Endothelial cell of umbilical vein (primary cell): ENCODE results near the gene MANBA. TPM values are rescaled to one million over a fixed set of nuclear protein-coding genes. Genes with fewer than 3 reads are reported as not detected.

Experiments used
- BruUV-seq: library from RNA; stranded (reverse); fragments of 400-500 nt; replicated peaks from 2 replicates; lab custom pipeline; 2021; lab: Mats Ljungman, UMichigan
- CTCF ChIA-PET: fragments of 300-600, 350-600 bp; sonication (Branson Sonifier 250); formaldehyde crosslinking; loops from one replicate; lab custom pipeline; 2021; ENCODE audit warnings: antibody characterized with exemption, inconsistent platforms; lab: Charles Lee
- POLR2A ChIA-PET: fragments of 300-600, 350-600 bp; sonication (Branson Sonifier 250); formaldehyde crosslinking; loops from one replicate; lab custom pipeline; 2021; ENCODE audit warnings: antibody characterized with exemption, inconsistent platforms; lab: Charles Lee
- DNase-seq: peaks from one replicate; pipeline ENCODE4 v3.0.0-alpha.2; 2011; ENCODE audit warnings: low read depth, low spot score
- FAIRE-seq: peaks from 2 replicates; lab custom pipeline; 2011; peaks lifted over from hg19 to GRCh38; lab: Jason Lieb, UNC
- H2AFZ ChIP-seq: 2 replicates; pipeline ENCODE4 v1.6.0; 2012; ENCODE audit warnings: low read depth, low read length, control low read depth, inconsistent platforms
- H3K27ac ChIP-seq: 2 replicates; pipeline ENCODE4 v1.5.1; 2011; ENCODE audit warnings: low read depth, mild to moderate bottlenecking, control low read depth, low read length, moderate library complexity; ENCODE audit not compliant: insufficient read depth
- H3K27me3 ChIP-seq, 2 experiments: 2 replicates each; pipeline versions ENCODE4 v1.6.0 to v1.6.1; 2011; ENCODE audit warnings: low read length in 2 of 2, mixed read lengths in 1 of 2; ENCODE audit not compliant: control insufficient read depth in 2 of 2, insufficient read depth in 2 of 2
- H3K36me3 ChIP-seq, 2 experiments: 2 replicates in 1 of 2; 3 replicates in 1 of 2; pipeline ENCODE4 v1.5.1; 2011; ENCODE audit warnings: low read length in 2 of 2, mild to moderate bottlenecking in 1 of 2, moderate library complexity in 1 of 2; ENCODE audit not compliant: control insufficient read depth in 2 of 2, insufficient read depth in 2 of 2; ENCODE audit errors: extremely low read depth in 1 of 2
- H3K4me1 ChIP-seq: 3 replicates; pipeline ENCODE4 v1.5.1; 2011; ENCODE audit warnings: mild to moderate bottlenecking, low read length; ENCODE audit not compliant: control insufficient read depth, insufficient read depth; ENCODE audit errors: extremely low read depth
- H3K4me2 ChIP-seq: 2 replicates; pipeline ENCODE4 v1.6.1; 2011; ENCODE audit warnings: low read length, control low read depth, mixed read lengths; ENCODE audit not compliant: insufficient read depth
- H3K4me3 ChIP-seq, 3 experiments: fragments of 200-600 bp in 1 of 3; sonication (generic), shearing (Covaris generic) in 1 of 3; replicated peaks in 1 of 3; 2 replicates each; pipeline ENCODE4 v1.5.1; 2011 to 2016; ENCODE audit warnings: control low read depth in 3 of 3, low read length in 3 of 3, mild to moderate bottlenecking in 2 of 3, inconsistent platforms in 1 of 3, low read depth in 1 of 3, moderate library complexity in 1 of 3; ENCODE audit not compliant: insufficient read depth in 1 of 3
- H3K79me2 ChIP-seq: 2 replicates; pipeline ENCODE4 v1.6.0; 2012; ENCODE audit warnings: low read length, inconsistent platforms; ENCODE audit not compliant: control insufficient read depth, insufficient read depth
- H3K9ac ChIP-seq: replicated peaks from 2 replicates; pipeline ENCODE3; 2011; ENCODE audit warnings: low read length, control low read depth; ENCODE audit not compliant: insufficient read depth; ENCODE audit errors: extremely low read depth
- H3K9me1 ChIP-seq: replicated peaks from 3 replicates; pipeline ENCODE4 v1.6.0; 2011; ENCODE audit warnings: mild to moderate bottlenecking, low read length; ENCODE audit not compliant: control insufficient read depth, insufficient read depth; ENCODE audit errors: extremely low read depth
- H3K9me3 ChIP-seq: replicated peaks from 2 replicates; pipeline ENCODE4 v1.5.1; 2012; ENCODE audit warnings: low read length, inconsistent platforms; ENCODE audit not compliant: control insufficient read depth, insufficient read depth
- H4K20me1 ChIP-seq: replicated peaks from 2 replicates; pipeline ENCODE3; 2011; ENCODE audit warnings: mild to moderate bottlenecking, low read length; ENCODE audit not compliant: control insufficient read depth, insufficient read depth; ENCODE audit errors: extremely low read depth
- CTCF ChIP-seq, 2 donors: IDR thresholded peaks; 1 replicate in 1 of 2; 2 replicates in 1 of 2; pipeline ENCODE4 v1.5.1; 2011; ENCODE audit warnings: low read length in 2 of 2, mild to moderate bottlenecking in 2 of 2, moderate library complexity in 2 of 2, control low read depth in 1 of 2, inconsistent platforms in 1 of 2, low read depth in 1 of 2; ENCODE audit not compliant: insufficient read depth in 1 of 2; ENCODE audit errors: extremely low read depth in 1 of 2
- EZH2 ChIP-seq: IDR thresholded peaks from 2 replicates; pipeline ENCODE4 v1.6.1; 2012; ENCODE audit warnings: borderline replicate concordance, low read depth, mild to moderate bottlenecking, moderate library complexity, low read length, inconsistent platforms; ENCODE audit not compliant: severe bottlenecking
- FOS ChIP-seq: IDR thresholded peaks from 2 replicates; pipeline ENCODE4 v1.6.1; 2011; ENCODE audit warnings: mild to moderate bottlenecking, low read length, moderate library complexity, borderline replicate concordance; ENCODE audit not compliant: insufficient read depth
- GATA2 ChIP-seq: IDR thresholded peaks from 2 replicates; pipeline ENCODE4 v1.7.0; 2011; ENCODE audit warnings: low read depth, mild to moderate bottlenecking, moderate library complexity, mixed read lengths, low read length; ENCODE audit not compliant: insufficient read length, insufficient read depth
- JUN ChIP-seq: IDR thresholded peaks from 2 replicates; pipeline ENCODE4 v1.6.1; 2011; ENCODE audit warnings: borderline replicate concordance, low read depth; ENCODE audit not compliant: insufficient read length, insufficient read depth
- MAX ChIP-seq: IDR thresholded peaks from 2 replicates; pipeline ENCODE4 v1.6.1; 2011; ENCODE audit not compliant: insufficient read depth, insufficient read length
- MYC ChIP-seq: IDR thresholded peaks from one replicate; pipeline ENCODE4 v1.6.1; 2011; ENCODE audit warnings: mild to moderate bottlenecking, low read depth, low read length
- POLR2A ChIP-seq: IDR thresholded peaks from 2 replicates; pipeline ENCODE4 v1.6.1; 2012; ENCODE audit warnings: low read depth, mild to moderate bottlenecking, control low read depth, low read length
- POLR2AphosphoS5 ChIP-seq: IDR thresholded peaks from 2 replicates; pipeline ENCODE4 v1.6.1; 2012; ENCODE audit warnings: low read depth, mild to moderate bottlenecking, control low read depth, low read length, moderate library complexity; ENCODE audit not compliant: insufficient read depth
- dilution Hi-C: fragments of 300-500 bp; cut with MboI; formaldehyde crosslinking; loops from one replicate; pipeline ENCODE4 v1.15.0; 2019; ENCODE audit warnings: low sequenced_read_pairs; ENCODE audit not compliant: extremely low pct_ligation_motif_present
- intact Hi-C: fragments of 100-400 bp; cut with micrococcal nuclease; formaldehyde crosslinking; loops from one replicate; pipeline ENCODE4 v1.10.0; 2022
- polyA plus RNA-seq, 4 experiments: library from polyadenylated mRNA; depleted of rRNA in 3 of 4; stranded (reverse) in 3 of 4; unstranded in 1 of 4; fragments of >200 nt; gene quantifications; 2 replicates each; pipeline versions ENCODE4 v1.2.1 to v1.2.3, GENCODE V29; 2011 to 2012; ENCODE audit warnings: missing spikeins in 1 of 4
- total RNA-seq: library from RNA; stranded (reverse); gene quantifications from 2 replicates; pipeline ENCODE4 v1.2.3, GENCODE V29; 2021

MANBA gene
- total and polyA plus RNA-seq, 2 donors (not counting 3 experiments of a cell fraction or from before 2014, with no cell fraction given), result 5.6 to 7.7 TPM

GRCh38 chr4:102761906-102762305 is 1.1 kb upstream of the MANBA start:
- ChIA-PET POLR2A (no interaction called here), CTCF (interaction anchor here (0.7 to 2.5 kb wide), 3 partner anchors 66 to 270 kb away, joined by 3 to 15 read pairs (median 4); no protein-coding TSS in a partner anchor)
- Histone ChIP-seq H3K9me1 (no peaks in the 10 kb centered on the region), H3K9ac (no peak overlapping the region), H2AFZ (peak overlapping the region; percentile 95), H4K20me1 (no peaks in the 10 kb centered on the region), H3K4me2 (peak overlapping the region; percentile 87), H3K27me3 (peaks cover 0 to 2% of the 10 kb centered on the region in 2 experiments), H3K79me2 (no peaks in the 10 kb centered on the region), H3K36me3 (no peaks in the 10 kb centered on the region), H3K27ac (no peak overlapping the region), H3K4me3 (no peak overlapping the region), H3K9me3 (no peaks in the 10 kb centered on the region), H3K4me1 (peaks cover 17% of the 10 kb centered on the region)
- intact Hi-C loops (loop anchor here (2.0 to 10.0 kb wide), 4 partner anchors 67 to 327 kb away; partner anchors contain the start of gene CISD2), dilution Hi-C loops (no loop called here)
- DNase-seq (no peak), FAIRE-seq (no peak)
- TF ChIP-seq POLR2AphosphoS5 (no peak), MAX (no peak), JUN (no peak), POLR2A (no peak), MYC (no peak), FOS (no peak), GATA2 (no peak), CTCF (IDR thresholded peaks at IDR 0.05; ENCODE audit: extremely low read depth in 1 of 2, insufficient read depth in 1 of 2, low read depth in 1 of 2, low read length in 2 of 2) (no peak), EZH2 (no peak)
- no TSS peak for BruUV-seq
